HG03354 (cell line): ENCODE measurements around the gene NMBR.
"Not testable (repeated sequence)": the region's sequence is repeated elsewhere in the genome, so short reads cannot be mapped to it uniquely, and the experiment has no call there.

Experiments used
- ATAC-seq: cut with Tn5 transposase; IDR thresholded peaks from one replicate; pipeline ENCODE4 v1.9.1; 2021; ENCODE audit warnings: mild to moderate bottlenecking; ENCODE audit not compliant: unreplicated experiment, poor library complexity, severe bottlenecking

Gene NMBR

GRCh38 chr6:142155895-142156757 is 9.2 kb upstream of the NMBR start:
- peak; percentile 81 for ATAC-seq

GRCh38 chr6:142155091-142155490 is 8.2 kb upstream of the NMBR start:
- ATAC-seq = no peak

GRCh38 chr6:142154336-142154735 is 7.4 kb upstream of the NMBR start:
- no peak for ATAC-seq

- no peak for ATAC-seq
Observed at GRCh38 chr6:142153196-142153595, 6.3 kb upstream of the NMBR start.

GRCh38 chr6:142152746-142153145 is 5.8 kb upstream of the NMBR start:
- ATAC-seq = no peak

- not testable (repeated sequence) for ATAC-seq
Observed at GRCh38 chr6:142141531-142141930, 5.4 kb downstream of the NMBR start.

- ATAC-seq = no peak
Observed at GRCh38 chr6:142138876-142139275, 8.0 kb downstream of the NMBR start.

GRCh38 chr6:142132625-142133024 is 14.3 kb downstream of the NMBR start, which contains the start of gene GJE1:
Gene GJE1 (plus strand): TSS chr6:142132925. CDS start chr6:142133159, 234 bp downstream.
- no peak for ATAC-seq

GRCh38 chr6:142130814-142131213 is 16.1 kb downstream of the NMBR start:
- no peak for ATAC-seq

GRCh38 chr6:142121342-142121741 is 25.6 kb downstream of the NMBR start:
- no peak for ATAC-seq

GRCh38 chr6:142118925-142119324 is 28.0 kb downstream of the NMBR start:
- no peak for ATAC-seq

GRCh38 chr6:142118328-142118727 is 28.6 kb downstream of the NMBR start:
- ATAC-seq = no peak

GRCh38 chr6:142117366-142117765 is 29.6 kb downstream of the NMBR start:
- ATAC-seq = no peak

- ATAC-seq = peak; percentile 70
Observed at GRCh38 chr6:142112451-142113061, 34.4 kb downstream of the NMBR start.

GRCh38 chr6:142110820-142111219 is 36.1 kb downstream of the NMBR start:
- ATAC-seq = not testable (repeated sequence)

- not testable (repeated sequence) for ATAC-seq
Observed at GRCh38 chr6:142104820-142105219, 42.1 kb downstream of the NMBR start.

- no peak for ATAC-seq
Observed at GRCh38 chr6:142088858-142089216, 58.1 kb downstream of the NMBR start.

GRCh38 chr6:142087950-142088857 is 58.7 kb downstream of the NMBR start:
- ATAC-seq = no peak

GRCh38 chr6:142079130-142079529 is 67.8 kb downstream of the NMBR start:
- no peak for ATAC-seq

GRCh38 chr6:142075516-142076101 is 71.3 kb downstream of the NMBR start:
- no peak for ATAC-seq
